Activated CD4-positive, alpha-beta T cell treated with anti-CD3 and anti-CD28 coated beads, Interleukin-2, amount 50 U/mL, for 1 hour (primary cell): Measurements from ENCODE around the gene RPS27L.
A peak's percentile ranks its signal among the peaks of the same experiment; 100 is the strongest.
"Not testable (repeated sequence)": the region's sequence is repeated elsewhere in the genome, so short reads cannot be mapped to it uniquely, and the experiment has no call there.

Experiments used
- DNase-seq: peaks from one replicate; pipeline ENCODE4 v3.0.0-alpha.2; 2020

The RPS27L gene

DNA sequence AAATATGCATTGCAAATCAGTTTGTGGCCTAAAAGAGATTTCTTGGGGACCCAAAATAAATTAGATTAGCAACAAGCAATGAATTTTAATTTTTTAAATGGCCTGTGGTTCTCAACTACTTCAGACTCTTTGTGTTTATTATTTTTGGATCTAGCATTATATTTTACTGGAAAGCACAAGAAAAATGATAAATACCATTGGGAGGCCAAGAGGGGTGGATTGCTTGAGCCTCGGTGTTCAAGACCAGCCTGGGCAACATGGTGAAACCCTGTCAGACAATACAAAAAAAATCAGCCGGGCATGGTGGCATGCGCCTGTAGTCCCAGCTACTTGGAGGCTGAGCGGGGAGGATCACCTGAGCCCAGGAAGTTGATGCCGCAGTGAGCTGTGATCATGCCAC, 22.0 kb downstream of the RPS27L start:
- no peak for DNase-seq

DNA sequence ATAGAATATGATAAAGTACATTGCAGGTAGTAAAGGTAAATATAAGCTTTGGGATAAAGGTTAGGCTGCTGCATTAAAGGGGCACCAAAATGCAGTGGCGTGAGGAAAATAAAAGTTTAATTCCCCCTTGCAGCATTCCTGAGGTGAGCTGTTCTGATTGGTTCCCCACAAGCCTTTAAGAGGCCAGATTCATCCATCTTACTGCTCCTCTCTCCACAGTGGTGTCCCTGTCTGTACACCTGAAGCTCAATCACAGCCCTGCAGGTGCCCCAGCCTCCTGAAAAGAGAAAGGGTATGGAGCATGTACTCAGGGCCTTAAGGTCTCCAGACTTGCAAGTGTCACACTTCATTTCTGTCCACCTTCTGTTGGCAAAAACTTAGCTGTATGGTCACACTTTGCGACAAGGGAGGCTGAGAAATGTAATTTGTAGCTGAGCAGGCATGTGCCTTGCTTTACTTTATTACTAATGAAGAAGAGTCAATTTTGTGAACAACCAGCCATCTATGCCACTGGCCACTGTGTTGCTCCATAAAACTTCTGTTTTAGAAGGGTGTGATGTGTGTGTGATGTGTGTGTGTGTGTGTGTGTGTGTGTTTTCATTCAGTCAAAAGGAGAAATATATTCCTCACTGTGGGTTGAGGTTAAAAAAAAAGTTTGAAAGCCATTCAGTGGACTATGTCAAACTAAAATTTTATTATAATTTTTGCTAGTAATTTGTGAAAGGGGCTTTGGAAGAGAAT, 22.9 kb downstream of the RPS27L start:
- DNase-seq = no peak

DNA sequence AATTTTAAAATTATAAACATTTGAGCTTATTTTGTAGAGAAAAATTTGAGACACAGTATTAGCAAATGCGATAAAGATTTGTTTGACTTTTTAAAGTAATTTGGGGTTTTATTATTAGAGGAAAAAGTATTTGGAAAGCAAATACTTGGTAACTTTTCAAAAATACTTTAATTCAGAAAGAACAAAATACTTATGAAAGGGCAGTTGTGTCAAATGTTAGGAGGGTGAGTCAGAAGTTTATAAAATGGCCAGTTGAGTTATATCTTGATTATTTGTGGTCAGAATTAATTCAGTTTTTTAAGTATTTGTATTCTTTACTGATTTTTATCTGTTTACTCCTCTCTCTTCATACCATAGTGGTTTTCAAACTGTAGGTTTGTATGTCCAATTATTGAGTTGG, 23.5 kb downstream of the RPS27L start:
- no peak for DNase-seq

DNA sequence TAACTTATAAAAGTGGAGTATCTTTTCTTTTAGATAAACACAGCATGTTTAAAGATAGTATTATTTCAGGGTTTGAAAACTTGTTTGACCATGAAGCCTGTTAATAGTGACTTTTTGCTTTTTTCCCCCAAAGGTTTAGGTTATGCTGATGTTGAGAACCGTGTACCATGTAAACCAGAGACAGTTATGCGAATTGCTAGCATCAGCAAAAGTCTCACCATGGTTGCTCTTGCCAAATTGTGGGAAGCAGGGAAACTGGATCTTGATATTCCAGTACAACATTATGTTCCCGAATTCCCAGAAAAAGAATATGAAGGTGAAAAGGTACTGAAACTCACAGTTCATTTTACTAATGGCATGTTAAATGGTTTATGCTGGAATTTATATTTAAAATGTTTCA, 30.6 kb downstream of the RPS27L start:
- no peak for DNase-seq

DNA sequence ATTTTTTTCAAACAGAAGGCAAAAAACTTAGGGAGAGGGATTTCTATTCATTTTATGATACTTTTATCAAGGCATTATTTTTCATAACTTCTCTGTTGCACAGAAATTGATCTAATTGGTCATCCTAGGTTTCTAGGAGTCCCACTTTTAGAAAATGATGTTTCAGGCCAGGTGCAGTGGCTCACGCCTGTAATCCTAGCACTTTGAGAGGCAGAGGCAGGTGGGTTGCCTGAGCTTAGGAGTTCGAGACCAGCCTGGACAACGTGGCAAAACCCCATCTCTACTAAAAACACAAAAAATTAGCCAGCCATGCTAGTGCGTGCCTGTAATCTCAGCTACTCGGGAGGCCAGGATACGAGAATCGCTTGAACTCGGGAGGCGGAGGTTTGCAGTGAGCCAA, 32.8 kb downstream of the RPS27L start:
- DNase-seq = no peak

DNA sequence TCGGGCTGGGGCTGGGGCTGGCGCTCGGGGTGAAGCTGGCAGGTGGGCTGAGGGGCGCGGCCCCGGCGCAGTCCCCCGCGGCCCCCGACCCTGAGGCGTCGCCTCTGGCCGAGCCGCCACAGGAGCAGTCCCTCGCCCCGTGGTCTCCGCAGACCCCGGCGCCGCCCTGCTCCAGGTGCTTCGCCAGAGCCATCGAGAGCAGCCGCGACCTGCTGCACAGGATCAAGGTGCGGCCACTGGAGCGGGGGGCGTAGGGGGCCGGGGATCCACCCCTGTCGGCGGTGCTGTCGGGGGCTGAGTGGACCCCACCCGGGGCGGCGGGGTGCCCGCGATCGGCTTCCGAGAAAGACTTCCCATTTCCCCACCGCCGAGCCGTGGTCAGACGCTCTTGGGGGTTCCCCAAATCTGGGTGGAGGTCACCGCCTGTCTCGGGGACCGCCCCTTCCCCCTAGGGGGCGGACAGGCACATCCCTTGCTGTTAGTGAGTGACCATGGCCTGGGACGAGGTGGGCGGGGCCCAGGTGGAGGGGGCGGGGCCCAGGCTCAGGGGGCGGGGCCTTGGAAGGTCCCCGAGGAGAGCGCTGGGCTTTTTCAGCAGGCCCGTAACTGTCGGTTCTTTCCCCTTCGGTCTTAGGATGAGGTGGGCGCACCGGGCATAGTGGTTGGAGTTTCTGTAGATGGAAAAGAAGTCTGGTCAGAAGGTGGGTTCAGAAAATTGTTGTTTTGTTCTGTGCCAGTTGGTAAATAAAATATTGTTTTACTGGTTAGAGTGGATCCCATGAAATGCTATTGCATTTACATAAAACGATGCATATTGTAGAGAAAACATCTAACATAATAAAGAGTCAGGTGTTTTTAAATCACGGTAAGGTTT, 35.0 kb downstream of the RPS27L start:
- DNase-seq = peak; percentile 67

DNA sequence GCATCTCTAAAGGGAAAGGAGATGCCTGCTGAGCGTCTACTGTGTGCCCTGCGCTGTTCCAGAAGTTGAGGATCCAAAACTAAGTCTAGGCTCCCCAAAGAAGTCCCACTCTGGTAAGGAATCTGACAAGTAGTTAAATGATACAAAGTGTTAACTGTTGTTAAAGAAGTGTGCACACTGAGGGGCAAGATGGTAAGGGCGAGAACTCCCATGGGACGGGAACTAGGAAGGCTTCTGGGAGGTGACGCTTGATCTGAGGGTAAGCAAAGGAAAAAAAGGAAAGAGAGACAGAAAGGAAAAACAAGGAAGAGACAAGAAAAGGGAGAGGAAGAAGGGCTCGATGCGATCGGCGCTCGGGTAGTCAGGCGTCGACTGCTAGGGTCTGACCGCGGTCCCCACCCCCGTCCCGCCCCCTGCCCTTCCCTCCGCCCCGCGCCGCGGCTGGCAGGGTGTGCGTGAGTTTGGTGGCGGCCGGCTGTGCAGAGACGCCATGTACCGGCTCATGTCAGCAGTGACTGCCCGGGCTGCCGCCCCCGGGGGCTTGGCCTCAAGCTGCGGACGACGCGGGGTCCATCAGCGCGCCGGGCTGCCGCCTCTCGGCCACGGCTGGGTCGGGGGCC, 35.8 kb downstream of the RPS27L start, which contains the start of gene LACTB:
Gene LACTB, plus strand, starts transcription at position 480 of the 620 bp plus-strand sequence. Its CDS starts 11 bp downstream, at position 491.
- peak; percentile 75 for DNase-seq

DNA sequence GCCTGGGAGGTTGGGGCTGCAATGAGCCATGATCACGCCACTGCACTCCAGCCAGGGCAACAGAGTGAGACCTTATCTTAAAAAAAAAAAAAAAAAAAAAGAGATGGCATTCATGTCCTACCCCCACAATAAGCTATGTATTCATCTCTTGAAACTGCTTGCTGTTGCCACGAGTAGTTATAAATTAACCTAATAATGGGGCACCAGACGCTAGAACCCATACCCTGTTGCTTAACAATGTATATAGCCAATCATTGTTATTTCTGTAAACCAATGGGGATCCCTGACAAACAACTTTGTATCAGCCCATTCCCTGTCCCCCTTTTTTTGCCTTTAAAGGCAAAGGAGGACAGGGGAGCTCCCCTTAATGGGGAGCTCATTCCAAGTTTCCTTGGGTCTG, 38.4 kb downstream of the RPS27L start:
- DNase-seq = no peak

DNA sequence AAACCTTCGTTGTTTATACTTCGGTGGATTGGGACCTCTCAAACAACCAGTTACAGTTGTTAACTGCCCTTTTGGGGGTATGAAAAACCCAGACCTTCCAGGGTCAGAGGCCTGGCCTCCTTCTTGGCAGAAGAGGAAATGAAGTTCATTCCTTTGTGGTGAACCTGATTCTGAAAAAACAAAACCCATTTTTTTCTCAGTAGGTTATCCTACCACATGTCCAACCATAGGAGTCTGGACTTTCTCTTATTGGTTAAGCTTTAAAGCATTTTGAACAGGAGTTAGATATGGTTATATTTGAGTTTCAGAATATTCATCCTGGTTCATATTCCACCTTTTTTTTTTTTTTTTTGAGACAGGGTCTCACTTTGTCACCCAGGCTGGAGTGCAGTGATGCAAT, 42.8 kb downstream of the RPS27L start:
- no peak for DNase-seq

DNA sequence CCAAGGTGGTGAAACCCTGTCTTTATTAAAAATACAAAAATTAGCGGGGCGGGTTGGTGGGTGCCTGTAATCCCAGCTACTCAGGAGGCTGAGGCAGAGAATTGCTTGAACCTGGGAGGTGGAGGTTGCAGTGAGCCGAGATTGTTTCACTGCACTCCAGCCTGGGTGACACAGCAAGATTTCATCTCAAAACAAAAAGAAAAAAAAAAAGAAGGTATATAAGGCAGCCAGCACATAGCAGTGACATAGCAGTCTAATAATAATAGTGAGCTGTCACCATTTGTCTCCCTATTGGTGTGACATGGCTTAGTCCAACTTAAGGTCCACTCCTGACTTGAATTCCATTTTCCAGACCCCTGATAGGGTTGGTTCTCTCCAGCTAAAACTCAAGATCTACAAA, 44.4 kb downstream of the RPS27L start:
- DNase-seq = no peak

DNA sequence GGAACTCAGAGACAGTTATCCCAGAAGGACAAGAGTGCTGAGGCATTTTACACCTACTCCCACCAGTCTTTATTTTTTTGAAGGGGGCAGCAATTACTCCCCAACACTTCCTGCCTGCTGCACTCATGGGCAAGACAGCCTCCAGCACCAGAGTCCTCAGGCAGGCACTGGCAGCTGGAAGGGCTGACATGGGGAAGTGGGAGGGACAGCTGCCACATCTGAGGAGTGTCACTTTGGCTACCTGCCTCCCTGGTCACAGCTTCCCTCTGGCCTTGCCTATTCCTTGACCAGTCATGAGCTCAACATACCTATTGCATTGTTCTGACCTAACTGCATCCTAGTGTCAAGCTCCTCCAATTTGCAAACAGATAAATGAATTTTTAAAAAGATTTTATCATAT, 45.8 kb downstream of the RPS27L start:
- no peak for DNase-seq

DNA sequence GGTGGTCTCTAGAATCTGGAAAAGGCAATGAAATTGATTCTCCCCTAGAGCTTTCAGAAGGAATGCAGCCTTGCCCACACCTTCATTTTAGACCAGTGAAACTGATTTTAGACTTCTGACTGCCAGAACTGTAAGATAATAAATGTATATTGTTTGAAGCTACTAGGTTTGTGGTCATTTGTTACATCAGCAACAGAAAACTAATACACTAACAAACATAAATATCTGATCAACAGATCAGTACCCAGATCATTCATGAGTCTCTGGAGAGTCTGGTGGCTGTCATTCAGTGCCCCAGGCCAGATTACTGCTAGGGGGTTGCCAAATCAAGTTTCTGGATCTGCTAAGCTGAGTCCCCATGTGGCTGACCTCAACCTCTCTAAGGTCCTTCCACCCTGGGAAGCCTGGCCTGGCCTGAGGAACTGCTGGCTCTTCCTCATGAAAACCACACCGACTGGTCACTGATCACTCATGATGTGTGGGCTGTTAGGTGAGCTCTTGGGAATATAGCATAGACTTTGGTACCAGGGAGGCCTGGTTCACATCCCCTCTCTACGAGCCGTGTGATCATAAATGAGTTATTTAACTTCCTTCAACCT, 46.8 kb downstream of the RPS27L start:
- DNase-seq = no peak

DNA sequence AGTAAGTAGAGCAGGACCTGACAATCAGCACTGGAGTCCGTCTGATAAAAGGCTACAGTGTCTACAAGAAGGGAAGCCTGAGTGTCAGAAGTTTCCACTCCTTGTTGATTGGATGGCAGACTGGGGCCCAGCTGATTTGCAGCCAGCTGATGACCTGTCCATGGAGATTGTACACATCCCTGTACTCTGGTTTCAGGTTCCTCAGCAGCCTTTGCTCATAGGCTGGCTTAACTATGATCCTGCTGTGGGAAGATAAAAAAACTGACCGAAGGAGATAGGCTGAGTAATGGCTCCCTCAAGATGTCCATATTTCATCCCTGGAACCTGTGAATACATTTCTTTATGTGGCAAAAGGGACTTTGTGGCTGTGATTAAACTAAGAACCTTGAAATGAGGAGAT, 47.4 kb downstream of the RPS27L start:
- no peak for DNase-seq

DNA sequence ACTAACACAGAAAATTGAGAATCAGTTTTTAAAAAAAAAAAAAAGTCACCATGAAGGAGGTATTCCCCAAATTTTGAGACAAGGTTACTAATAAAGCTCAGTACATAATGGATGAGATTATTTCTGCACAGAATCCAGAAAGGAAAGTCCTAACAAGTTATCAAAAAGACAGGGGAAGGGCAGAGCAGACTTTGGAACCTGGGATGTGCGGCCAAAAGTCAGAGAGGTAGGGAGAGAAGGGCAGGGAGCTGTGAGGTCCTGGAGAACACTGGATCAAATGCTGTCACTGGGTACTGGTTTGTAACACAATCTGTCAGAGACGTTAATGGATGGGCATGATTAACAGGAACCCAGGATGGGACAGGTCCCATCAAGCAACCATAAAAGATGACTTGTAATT, 47.8 kb downstream of the RPS27L start:
- DNase-seq = no peak

DNA sequence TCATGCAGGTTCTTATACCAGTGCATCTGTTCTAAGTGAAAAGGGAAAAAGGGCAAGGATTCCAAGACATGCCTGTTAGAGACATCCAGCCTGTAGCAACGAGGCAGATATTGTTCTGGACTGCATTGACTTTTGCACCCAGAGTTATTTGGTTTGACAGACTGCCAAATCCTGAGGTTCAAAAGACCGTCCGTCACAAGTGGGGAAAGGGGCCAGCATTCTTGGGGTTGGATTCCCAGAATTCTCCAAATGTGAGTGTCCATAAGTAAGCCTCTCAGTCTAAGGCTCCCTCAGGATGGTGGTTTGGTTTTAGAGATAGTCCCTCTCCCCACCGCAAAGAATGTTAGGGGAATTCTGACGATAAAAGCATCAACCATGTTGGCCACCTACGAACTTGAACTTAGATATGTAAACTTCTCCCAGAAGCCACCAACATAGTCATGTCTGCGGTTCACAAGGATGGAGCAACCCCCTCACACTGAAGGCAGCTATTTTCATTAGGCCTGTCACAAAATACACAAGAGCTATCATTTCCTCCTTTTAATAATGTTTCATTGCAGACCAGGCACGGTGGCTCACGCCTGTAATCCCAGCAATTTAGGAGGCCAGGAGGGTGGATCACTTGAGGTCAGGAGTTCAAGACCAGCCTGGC, 49.3 kb downstream of the RPS27L start:
- DNase-seq = no peak

DNA sequence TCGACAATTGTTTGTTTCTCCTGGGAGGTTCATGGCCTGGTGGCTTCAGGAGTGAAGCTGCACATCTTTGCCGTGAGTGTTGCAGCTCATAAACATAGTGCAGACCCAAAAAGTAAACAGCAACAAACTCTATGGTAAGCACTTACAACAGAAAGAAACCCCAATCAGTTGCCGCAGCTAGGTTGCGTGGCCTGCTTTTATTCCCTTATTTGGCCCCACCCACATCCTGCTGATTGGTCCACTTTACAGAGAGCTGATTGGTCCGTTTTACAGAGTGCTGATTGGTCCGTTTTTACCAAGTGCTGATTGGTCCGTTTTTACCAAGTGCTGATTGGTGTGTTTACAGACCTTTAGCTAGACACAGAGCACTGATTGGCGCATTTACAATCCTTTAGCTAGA, 51.9 kb downstream of the RPS27L start:
- not testable (repeated sequence) for DNase-seq

DNA sequence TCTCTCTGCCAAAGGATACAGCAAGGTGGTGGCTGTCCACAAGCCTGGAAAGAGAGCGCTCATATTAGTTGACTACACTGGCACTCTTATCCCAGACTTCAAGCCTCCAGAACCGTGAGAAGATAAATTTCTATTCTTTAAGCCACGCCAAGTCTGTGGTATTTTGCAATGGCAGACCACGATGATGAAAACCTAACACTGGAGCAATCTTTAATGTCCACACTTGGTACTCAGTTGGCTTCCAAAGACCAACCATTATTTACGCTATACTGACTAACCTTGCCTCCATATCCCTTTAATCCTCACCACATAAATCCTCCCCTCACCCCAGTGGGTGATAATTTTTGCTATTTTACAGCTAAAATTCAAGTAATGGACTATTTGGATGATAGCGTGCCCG, 52.5 kb downstream of the RPS27L start:
- DNase-seq = no peak

DNA sequence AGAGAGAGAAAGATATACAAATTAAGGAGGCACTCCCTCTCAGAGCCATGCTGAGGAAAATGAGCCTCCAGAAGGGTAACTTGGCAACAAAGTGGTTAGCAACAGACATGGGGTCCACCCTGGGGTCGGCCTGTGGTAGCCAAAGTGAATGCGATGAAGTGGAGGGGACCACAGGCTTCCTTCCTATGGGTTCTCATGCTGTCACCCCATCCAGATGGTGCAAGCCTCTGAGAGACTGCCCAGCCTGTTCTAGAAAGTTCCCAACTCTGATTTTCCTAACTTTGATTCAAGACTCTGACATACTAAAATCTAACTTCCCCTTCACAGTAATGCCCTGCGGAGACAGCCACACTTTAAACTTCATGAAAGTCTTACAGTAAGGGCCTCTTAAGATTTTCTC, 53.9 kb downstream of the RPS27L start:
- DNase-seq = no peak

DNA sequence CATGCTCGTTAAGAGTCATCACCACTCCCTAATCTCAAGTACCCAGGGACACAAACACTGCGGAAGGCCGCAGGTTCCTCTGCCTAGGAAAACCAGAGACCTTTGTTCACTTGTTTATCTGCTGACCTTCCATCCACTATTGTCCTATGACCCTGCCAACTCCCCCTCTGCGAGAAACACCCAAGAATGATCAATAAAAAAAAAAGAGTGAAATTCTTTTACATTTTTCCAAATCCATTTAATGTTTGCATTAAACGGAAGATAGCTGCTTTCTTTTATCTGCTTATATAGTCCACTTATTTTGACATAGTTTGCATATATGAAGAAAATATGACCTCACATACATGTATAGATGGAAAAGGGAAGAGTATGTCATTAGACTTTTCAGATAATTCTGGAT, 57.7 kb downstream of the RPS27L start:
- DNase-seq = not testable (repeated sequence)

DNA sequence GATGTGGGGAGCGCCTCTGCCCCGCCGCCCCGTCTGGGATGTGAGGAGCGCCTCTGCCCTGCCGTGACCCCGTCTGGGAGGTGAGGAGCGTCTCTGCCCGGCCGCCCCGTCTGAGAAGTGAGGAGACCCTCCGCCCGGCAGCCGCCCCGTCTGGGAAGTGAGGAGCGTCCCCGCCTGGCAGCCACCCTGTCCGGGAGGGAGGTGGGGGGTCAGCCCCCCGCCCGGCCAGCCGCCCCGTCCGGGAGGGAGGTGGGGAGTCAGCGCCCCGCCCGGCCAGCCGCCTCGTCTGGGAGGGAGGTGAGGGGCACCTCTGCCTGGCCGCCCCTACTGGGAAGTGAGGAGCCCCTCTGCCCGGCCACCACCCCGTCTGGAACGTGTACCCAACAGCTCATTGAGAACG, 58.4 kb downstream of the RPS27L start:
- not testable (repeated sequence) for DNase-seq
